ENCODE data around the gene ANKHD1. TPM values are rescaled to one million over a fixed set of nuclear protein-coding genes. Genes with fewer than 3 reads are reported as not detected.

ANKHD1 gene
- total RNA-seq, 1 experiment from 2014 or later, result 113 TPM

DNA sequence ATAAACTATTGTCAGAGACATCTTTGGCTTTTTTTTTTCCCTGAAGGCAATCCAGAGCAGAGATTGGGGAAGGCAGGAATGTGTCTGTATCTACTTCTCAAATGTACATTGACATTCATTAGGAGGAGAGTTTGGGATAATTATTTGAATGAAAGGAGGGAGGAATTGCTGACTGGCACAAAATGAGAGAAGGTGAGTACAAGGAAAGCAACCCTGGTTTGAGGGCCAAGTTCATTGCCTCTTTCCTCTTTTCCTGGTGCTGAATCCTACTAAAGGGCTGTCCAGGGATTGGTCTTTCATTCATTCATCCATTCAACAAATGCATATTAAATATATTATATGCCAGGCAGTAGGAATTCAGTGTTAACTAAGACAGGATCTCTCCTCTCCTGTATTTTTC lies 18.8 kb upstream of the ANKHD1 start:
- ChIA-PET POLR2A (interaction anchor here (0.5 kb wide), 1 partner anchor 50 kb away, joined by 3 read pairs; no protein-coding TSS in a partner anchor), CTCF (interaction anchor here (1.8 to 2.2 kb wide), 2 partner anchors 10 to 37 kb away, joined by 4 to 13 read pairs; partner anchors contain the start of gene HBEGF)
- DNase-seq (ENCODE audit: low spot score), result no peak
- no peak overlapping the region for H3K4me3 Mint-ChIP-seq
- no peak overlapping the region for H3K27ac Mint-ChIP-seq
- 0 out of 2 replicates have a peak, but pooled peaks cover 3% of the 10 kb centered on the region for H3K9me3 Mint-ChIP-seq
- TF ChIP-seq ZNF396 (CRISPR knock-in tag; IDR thresholded peaks at IDR 0.05; ENCODE audit: borderline replicate concordance) (no peak), ZNF425 (CRISPR knock-in tag; conservative IDR thresholded peaks at IDR 0.05) (no peak), ZNF232 (CRISPR knock-in tag; IDR thresholded peaks at IDR 0.05) (no peak), KAT7 (CRISPR knock-in tag; IDR thresholded peaks at IDR 0.05; ENCODE audit: borderline replicate concordance) (no peak), FOXP1 (CRISPR knock-in tag; IDR thresholded peaks at IDR 0.05; ENCODE audit: borderline replicate concordance) (no peak), ELF4 (CRISPR knock-in tag; IDR thresholded peaks at IDR 0.05; ENCODE audit: low read depth) (no peak), SOX15 (CRISPR knock-in tag; IDR thresholded peaks at IDR 0.05) (no peak), FOXJ3 (CRISPR knock-in tag; IDR thresholded peaks at IDR 0.05; ENCODE audit: borderline replicate concordance) (no peak), E2F1 (CRISPR knock-in tag; IDR thresholded peaks at IDR 0.05) (no peak)
- ATAC-seq, result no peak
- no peaks in the 10 kb centered on the region for H3K36me3 Mint-ChIP-seq
- H3K27me3 Mint-ChIP-seq (ENCODE audit: low read depth), result peaks cover 3% of the 10 kb centered on the region
- no peaks in the 10 kb centered on the region for H3K4me1 Mint-ChIP-seq

DNA sequence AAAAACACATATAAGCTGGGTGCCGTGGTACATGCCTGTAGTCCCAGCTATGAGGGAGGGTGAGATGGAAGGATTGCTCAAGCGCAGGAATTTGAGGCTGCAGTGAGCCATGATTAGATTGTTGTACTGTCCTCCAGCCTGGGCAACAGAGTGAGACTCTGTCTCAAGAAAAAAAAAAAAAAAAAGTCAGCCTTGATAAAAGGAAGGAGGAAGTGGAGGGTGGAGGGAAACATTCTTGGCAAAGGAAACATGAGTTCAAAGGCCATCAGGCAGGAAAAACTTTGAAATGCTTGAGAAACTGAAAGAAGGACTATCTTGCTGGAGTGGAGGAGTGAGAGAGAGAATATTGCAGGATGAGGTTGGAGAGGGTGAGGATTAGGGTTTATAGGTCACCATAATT lies 18.3 kb upstream of the ANKHD1 start:
- H3K4me1 Mint-ChIP-seq, result no peaks in the 10 kb centered on the region
- no peak overlapping the region for H3K4me3 Mint-ChIP-seq
- DNase-seq (ENCODE audit: low spot score) (no peak), ATAC-seq (no peak)
- H3K27ac Mint-ChIP-seq, result no peak overlapping the region
- no peaks in the 10 kb centered on the region for H3K36me3 Mint-ChIP-seq
- TF ChIP-seq ETV6 (CRISPR knock-in tag; IDR thresholded peaks at IDR 0.05) (no peak), TEAD1 (CRISPR knock-in tag; IDR thresholded peaks at IDR 0.05) (no peak), SMAD3 (CRISPR knock-in tag; IDR thresholded peaks at IDR 0.05; ENCODE audit: borderline replicate concordance) (no peak), SP1 (CRISPR knock-in tag; conservative IDR thresholded peaks at IDR 0.05) (no peak), PRRX2 (CRISPR knock-in tag; IDR thresholded peaks at IDR 0.05) (no peak), CREB1 (CRISPR knock-in tag; IDR thresholded peaks at IDR 0.05) (no peak)
- TF ChIP-seq, protein P1, sequence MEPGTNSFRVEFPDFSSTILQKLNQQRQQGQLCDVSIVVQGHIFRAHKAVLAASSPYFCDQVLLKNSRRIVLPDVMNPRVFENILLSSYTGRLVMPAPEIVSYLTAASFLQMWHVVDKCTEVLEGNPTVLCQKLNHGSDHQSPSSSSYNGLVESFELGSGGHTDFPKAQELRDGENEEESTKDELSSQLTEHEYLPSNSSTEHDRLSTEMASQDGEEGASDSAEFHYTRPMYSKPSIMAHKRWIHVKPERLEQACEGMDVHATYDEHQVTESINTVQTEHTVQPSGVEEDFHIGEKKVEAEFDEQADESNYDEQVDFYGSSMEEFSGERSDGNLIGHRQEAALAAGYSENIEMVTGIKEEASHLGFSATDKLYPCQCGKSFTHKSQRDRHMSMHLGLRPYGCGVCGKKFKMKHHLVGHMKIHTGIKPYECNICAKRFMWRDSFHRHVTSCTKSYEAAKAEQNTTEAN (CRISPR knock-in tag; IDR thresholded peaks at IDR 0.05), result no peak
- H3K27me3 Mint-ChIP-seq (ENCODE audit: low read depth), result peaks cover 3% of the 10 kb centered on the region
- H3K9me3 Mint-ChIP-seq, result 0 out of 2 replicates have a peak, but pooled peaks cover 3% of the 10 kb centered on the region
- POLR2A ChIA-PET, result interaction anchor here (0.5 kb wide), 1 partner anchor 50 kb away, joined by 3 read pairs; no protein-coding TSS in a partner anchor
- CTCF ChIA-PET, result no interaction called here

DNA sequence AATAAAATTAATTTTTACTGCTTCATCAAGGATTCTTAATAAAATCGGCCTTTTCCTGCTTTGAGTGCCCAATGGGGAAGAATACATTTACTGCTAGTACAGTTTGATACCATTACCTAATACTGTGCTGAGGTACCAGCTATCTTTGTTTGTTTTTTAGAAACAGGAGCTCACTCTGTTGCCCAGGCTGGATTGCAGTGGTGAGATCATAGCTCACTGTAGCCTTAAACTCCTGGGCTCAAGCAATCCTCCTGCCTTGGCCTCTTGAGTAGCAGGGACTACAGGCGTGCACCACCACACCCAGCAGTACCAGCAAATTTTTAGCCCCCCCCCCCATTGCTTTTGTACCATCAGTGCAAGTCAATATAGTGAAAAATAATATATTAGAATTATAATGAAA lies 13.6 kb upstream of the ANKHD1 start:
- Mint-ChIP-seq H3K36me3 (no peaks in the 10 kb centered on the region), H3K9me3 (no peaks in the 10 kb centered on the region), H3K4me3 (no peak overlapping the region), H3K4me1 (no peaks in the 10 kb centered on the region), H3K27ac (no peak overlapping the region), H3K27me3 (ENCODE audit: low read depth) (no peaks in the 10 kb centered on the region; the same call in none of the 2 replicates)
- ChIA-PET CTCF (interaction anchor here (0.9 to 1.9 kb wide), 2 partner anchors 16 to 144 kb away, joined by 3 to 6 read pairs; no protein-coding TSS in a partner anchor), POLR2A (no interaction called here)
- DNase-seq (ENCODE audit: low spot score) (no peak), ATAC-seq (no peak)
- TF ChIP-seq RORB (CRISPR knock-in tag; IDR thresholded peaks at IDR 0.05) (no peak), ELF4 (CRISPR knock-in tag; IDR thresholded peaks at IDR 0.05; ENCODE audit: low read depth) (no peak), GABPB1 (CRISPR knock-in tag; IDR thresholded peaks at IDR 0.05) (no peak), PREB (CRISPR knock-in tag; IDR thresholded peaks at IDR 0.05; ENCODE audit: borderline replicate concordance) (no peak), FOXK1 (CRISPR knock-in tag; IDR thresholded peaks at IDR 0.05) (no peak), USF2 (CRISPR knock-in tag; IDR thresholded peaks at IDR 0.05) (no peak), NR2C2 (CRISPR knock-in tag; IDR thresholded peaks at IDR 0.05) (no peak), JUN (CRISPR knock-in tag; IDR thresholded peaks at IDR 0.05) (no peak)
- TF ChIP-seq, protein P2, sequence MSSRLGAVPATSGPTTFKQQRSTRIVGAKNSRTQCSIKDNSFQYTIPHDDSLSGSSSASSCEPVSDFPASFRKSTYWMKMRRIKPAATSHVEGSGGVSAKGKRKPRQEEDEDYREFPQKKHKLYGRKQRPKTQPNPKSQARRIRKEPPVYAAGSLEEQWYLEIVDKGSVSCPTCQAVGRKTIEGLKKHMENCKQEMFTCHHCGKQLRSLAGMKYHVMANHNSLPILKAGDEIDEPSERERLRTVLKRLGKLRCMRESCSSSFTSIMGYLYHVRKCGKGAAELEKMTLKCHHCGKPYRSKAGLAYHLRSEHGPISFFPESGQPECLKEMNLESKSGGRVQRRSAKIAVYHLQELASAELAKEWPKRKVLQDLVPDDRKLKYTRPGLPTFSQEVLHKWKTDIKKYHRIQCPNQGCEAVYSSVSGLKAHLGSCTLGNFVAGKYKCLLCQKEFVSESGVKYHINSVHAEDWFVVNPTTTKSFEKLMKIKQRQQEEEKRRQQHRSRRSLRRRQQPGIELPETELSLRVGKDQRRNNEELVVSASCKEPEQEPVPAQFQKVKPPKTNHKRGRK (CRISPR knock-in tag; IDR thresholded peaks at IDR 0.05; ENCODE audit: borderline replicate concordance), result no peak
